Adipose tissue (tissue), 3 donors: ENCODE results near the gene LSMEM2. TPM values are rescaled to one million over a fixed set of nuclear protein-coding genes. Genes with fewer than 3 reads are reported as not detected.
"Not testable (repeated sequence)": the region's sequence is repeated elsewhere in the genome, so short reads cannot be mapped to it uniquely, and the experiment has no call there.

Source experiments
- H3K27ac ChIP-seq: one replicate; pipeline ENCODE4 v1.5.1; 2013; ENCODE audit warnings: low read depth, low read length
- WGBS, 3 donors: extraction: QIAGEN DNeasy Blood & Tissue Kit; methylation state at CpG; one replicate each; pipeline ENCODE4 v1.1.7; 2013; 5-methylcytosine and 5-hydroxymethylcytosine counted together
- polyA plus RNA-seq, 3 donors: library from polyadenylated mRNA; stranded (reverse); fragments of 200-250 nt; gene quantifications; one replicate each; pipeline ENCODE4 v1.2.3, GENCODE V29; 2013
- donor health status: healthy with polysubstance abuse.
- donor health status: Bipolar disorder and iron deficiency.
- donor health status: healthy.

The LSMEM2 gene
- polyA plus RNA-seq, 3 donors, result 0.15 TPM; not detected in 1

- no peak overlapping the region for H3K27ac ChIP-seq
- 53 to 77% (median 74%) methylated on average over 2 of the region's 2 CpGs for WGBS, 3 donors
Measured at GRCh38 chr3:50261505-50261904, 17.4 kb upstream of the LSMEM2 start.

DNA sequence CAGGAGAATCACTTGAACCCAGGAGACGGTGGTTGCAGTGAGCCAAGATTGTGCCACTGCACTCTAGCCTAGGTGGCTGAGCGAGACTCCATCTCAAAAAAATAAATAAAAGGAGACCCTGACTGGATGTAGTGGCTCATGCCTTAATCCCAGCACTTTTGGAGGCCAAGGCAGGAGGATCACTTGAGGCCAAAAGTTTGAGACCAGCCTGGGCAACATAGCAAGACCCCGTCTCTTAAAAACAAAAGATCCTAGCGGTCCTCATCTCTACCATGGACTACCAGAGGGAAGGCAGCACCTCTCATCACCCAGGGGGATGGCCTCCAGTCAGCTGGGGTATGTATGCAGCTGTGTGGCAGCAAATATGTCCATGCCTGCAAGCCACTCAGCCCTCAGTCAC, 16.7 kb upstream of the LSMEM2 start:
- WGBS, 3 donors, result 96 to 99% (median 97%) methylated on average over 4 of the region's 4 CpGs
- H3K27ac ChIP-seq, result not testable (repeated sequence)

- no peak overlapping the region for H3K27ac ChIP-seq
- WGBS, 3 donors, result 76 to 87% (median 85%) methylated on average over 7 of the region's 7 CpGs
Measured at GRCh38 chr3:50262778-50263177, 16.1 kb upstream of the LSMEM2 start.

GRCh38 chr3:50263478-50264382, 15.2 kb upstream of the LSMEM2 start:
- H3K27ac ChIP-seq, result no peak overlapping the region
- WGBS, 3 donors, result 61 to 71% (median 64%) methylated on average over 6 of the region's 6 CpGs

GRCh38 chr3:50264383-50264963, 14.4 kb upstream of the LSMEM2 start:
- 41 to 51% (median 44%) methylated on average over 7 of the region's 7 CpGs for WGBS, 3 donors

DNA sequence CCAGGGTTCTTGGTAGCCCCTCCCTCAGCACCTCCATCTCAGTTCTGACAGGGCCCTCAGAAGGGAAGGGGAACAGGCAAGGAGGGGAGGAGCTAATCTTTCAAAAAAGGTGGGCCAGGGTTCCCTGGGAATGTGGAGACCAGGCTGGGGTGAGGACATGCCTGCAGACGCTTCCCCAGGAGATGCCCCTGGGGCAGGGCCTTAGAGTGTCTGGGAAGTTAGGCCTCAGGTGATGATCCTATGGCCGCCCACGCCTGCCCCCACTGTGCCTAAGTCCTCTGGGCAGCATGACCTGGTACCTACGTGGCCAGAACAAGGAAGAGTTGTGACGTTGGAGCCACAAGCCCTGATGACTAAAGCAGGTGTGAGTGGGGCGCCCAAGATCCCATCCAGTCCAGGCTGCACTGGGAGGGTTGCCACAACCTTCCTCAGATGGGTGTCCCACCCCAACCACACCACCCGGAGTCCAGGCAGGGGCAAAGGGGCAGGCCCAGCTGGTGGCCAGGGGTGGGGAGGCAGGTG, 13.9 kb upstream of the LSMEM2 start:
- 62 to 69% (median 67%) methylated on average over 7 of the region's 7 CpGs for WGBS, 3 donors
- H3K27ac ChIP-seq, result no peak overlapping the region

More at GRCh38 chr3:50264383-50264963, 14.4 kb upstream of the LSMEM2 start:
- H3K27ac ChIP-seq, result no peak overlapping the region

GRCh38 chr3:50265571-50265970, 13.3 kb upstream of the LSMEM2 start:
- 58 to 75% (median 67%) methylated on average over 1 of the region's 1 CpG for WGBS, 3 donors
- no peak overlapping the region for H3K27ac ChIP-seq

DNA sequence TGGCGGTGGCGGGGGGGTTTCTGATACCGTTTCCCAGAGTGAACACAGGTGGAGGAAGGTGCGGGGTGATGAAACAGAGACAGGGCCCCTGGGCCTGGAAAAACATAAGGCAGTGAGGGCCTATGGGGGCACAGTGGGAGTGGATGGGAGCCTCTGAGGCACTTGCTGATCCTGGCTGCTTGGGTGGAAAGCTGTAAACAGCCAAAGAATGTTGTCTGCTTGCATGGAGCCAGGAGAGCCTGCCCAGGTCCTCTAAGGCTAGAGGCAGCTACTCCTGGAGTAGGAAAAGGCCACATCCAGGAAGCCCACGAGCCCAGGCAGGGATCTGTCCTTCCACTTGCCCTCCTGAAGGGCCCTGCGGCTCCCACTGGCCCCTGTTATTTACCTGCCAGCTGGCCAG, 12.9 kb upstream of the LSMEM2 start:
- WGBS, 3 donors, result 72 to 84% (median 81%) methylated on average over 6 of the region's 6 CpGs
- H3K27ac ChIP-seq, result no peak overlapping the region

DNA sequence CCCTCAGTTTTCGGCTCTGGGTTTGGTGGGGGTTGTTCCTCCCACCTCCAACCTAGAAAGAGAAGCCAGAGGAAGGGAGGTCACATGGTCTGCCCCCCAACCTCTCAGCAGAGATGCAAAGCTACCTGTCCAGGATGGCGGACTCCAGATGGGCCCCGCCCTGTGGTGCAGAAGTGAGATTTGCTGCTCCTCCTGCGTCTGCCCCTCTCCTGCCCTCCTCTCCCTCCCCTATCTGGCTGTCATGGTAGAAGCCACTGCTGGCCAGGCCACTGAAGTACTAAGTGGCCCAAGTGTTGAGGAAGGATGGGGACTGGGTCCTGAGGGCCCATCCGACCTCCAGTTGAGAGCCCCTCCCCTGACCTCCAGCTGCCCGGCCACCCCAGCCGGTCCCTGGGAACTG, 12.1 kb upstream of the LSMEM2 start:
- peak overlapping the region; percentile 29 for H3K27ac ChIP-seq
- WGBS, 3 donors, result 47 to 55% (median 53%) methylated on average over 7 of the region's 7 CpGs

DNA sequence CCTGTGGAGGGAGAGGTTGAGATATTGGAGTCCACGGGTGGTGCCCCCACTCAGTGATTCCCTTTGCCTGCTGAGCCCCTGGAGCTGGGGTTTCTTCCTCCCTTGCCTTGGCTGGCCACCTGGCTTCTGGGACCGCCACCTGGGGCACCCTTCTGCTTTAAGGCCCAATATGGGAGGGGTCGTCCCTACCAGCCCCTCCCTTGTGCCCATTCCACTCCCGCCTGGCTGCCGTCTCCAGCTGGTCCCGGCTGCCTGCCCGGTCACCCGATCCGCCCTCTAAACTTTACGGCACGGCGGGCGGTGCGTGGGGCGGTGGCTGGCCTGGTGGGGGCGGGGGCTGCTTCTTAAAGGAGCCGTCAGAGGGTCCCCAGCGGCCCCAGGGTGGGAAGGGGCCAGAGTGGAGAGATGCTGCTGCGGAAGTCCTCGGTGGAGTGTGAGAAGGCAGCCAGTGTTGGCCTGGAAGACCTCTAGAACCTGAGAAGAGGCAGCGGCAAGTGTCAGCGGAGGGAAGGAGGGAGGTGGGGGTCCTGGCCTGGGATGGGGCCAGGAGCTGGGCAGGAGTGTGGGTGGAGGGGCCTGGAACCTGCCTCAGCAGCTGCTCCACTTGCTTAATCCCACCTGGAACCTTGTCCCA, 11.5 kb upstream of the LSMEM2 start:
- WGBS, 3 donors, result 5 to 13% (median 8%) methylated on average over 21 to 22 of the region's 22 CpGs
- peak overlapping the region; percentile 29 for H3K27ac ChIP-seq

DNA sequence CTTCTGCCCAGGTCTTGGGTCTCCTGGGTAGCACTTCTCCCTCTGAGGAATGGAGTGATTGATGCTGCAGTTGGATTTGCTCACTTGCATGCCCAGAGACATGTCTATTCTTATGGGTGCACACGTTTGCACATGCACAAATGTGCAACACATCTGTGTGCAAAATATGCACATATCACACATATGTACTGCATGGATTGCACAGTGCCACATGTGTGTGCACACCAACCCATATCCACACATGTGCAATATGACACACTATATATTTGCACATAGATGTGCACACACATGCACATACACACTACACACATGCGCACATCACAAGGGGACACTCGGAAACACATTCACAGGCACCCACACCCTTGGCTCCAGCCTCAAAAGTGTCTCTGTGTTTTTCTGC, 10.6 kb upstream of the LSMEM2 start:
- WGBS, 3 donors, result 39 to 51% (median 48%) methylated on average over 3 of the region's 3 CpGs
- no peak overlapping the region for H3K27ac ChIP-seq

DNA sequence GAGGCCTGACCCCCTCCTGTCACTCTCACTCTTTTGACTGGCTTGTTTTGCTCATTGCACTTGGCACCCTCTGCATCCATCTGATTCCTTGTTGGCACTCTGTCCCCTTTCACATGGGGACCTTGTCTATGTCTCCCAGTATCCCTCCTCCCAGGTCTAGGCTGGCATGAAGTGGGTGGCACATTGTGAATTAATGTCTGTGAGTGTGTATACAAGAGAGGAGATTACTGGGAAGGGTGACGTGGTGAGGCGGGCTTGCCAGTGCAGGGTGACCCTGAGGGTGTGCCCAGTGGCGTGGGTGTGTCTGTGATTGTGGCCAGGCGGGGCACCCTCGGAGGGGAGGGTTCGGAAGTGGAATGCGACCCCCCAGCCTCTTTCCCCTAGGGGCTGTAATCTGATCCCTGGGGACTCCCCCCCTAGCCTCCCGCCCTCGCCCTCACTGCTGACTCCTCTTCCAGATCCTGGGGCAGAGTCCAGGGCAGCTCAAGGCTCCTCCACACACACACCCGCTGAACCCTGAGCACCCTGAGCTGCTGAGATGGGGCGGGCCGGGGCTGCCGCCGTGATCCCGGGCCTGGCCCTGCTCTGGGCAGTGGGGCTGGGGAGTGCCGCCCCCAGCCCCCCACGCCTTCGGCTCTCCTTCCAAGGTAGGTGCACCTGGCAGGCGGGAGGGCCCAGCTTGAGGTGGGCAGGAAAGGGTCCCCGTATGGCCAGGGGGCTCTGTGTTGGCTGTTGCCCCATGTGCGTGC, 10.0 kb upstream of the LSMEM2 start, which contains the start of gene SEMA3B:
TSS of gene SEMA3B (plus strand) at position 445 of the 749 bp plus-strand sequence. CDS start at position 539, 94 bp downstream.
- WGBS, 3 donors, result 22 to 60% (median 47%) methylated on average over 20 to 21 of the region's 21 CpGs
- no peak within 1 kb of the TSS for H3K27ac ChIP-seq

DNA sequence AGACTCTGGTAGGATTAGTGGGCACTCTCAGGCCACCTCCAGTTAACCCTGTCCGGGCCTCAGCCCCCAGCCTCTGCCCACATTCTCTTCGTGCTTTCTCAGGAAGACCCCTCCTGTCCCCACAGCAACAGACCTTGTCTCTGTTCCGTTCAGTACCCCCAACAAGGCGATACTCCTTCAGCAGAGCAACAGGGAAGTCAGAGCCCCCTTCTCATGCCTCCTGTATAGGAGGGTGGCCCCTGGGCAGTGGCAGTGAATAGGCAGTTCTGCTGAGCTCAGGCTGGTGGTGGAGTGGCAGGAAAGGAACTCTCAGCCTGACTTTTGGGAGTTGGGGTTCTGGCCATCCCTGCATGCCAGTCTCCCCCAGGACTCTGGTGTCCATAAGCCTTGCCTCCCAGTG, 9.4 kb upstream of the LSMEM2 start:
- WGBS, 3 donors, result 25 to 72% (median 49%) methylated on average over 3 to 4 of the region's 4 CpGs
- no peak overlapping the region for H3K27ac ChIP-seq

DNA sequence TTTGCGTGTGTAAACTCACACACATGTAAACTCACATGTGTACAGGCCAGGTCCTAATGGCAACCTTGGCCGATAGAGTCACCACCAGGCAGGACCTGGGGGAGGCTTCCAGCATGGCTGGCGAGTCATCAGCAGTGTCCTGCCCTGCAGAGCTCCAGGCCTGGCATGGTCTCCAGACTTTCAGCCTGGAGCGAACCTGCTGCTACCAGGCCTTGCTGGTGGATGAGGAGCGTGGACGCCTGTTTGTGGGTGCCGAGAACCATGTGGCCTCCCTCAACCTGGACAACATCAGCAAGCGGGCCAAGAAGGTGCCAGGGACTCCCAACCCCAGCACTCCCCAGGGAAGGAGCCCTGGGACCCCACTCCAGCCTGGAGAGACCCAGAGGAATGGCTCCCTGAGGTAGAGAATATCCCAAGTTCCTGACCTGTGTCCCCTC, 8.9 kb upstream of the LSMEM2 start:
- 55 to 77% (median 71%) methylated on average over 8 of the region's 8 CpGs for WGBS, 3 donors
- no peak overlapping the region for H3K27ac ChIP-seq

GRCh38 chr3:50270422-50271224, 8.3 kb upstream of the LSMEM2 start:
- WGBS, 3 donors, result 65 to 74% (median 73%) methylated on average over 19 of the region's 19 CpGs
- no peak overlapping the region for H3K27ac ChIP-seq

DNA sequence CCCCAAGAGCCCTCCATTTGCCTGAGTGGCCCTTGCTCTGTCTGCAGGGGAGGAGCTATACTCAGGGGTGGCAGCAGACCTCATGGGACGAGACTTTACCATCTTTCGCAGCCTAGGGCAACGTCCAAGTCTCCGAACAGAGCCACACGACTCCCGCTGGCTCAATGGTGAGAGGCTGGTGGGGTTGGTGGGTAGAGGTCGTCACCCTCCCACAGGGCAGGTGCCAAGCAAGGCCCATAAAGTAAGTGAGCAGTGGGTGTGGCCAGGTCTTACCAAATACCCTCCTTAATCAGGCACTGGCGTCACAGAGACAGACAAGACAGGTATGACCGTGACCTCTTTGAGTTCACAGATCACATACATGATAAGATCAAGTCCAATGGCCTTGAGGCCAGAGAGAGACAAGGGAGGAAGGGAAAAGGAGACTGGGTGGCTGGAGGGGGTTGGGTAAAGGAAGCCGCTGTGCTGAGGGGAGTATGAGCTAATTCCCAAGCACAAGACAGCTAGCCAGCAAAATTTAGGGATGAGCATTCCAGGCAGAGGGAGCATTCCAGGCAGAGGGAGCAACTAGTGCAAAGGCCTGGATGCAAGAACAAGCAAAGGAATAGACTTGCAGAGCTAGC, 7.5 kb upstream of the LSMEM2 start:
- no peak overlapping the region for H3K27ac ChIP-seq
- WGBS, 3 donors, result 46 to 75% (median 73%) methylated on average over 10 of the region's 10 CpGs

GRCh38 chr3:50272538-50272910, 6.4 kb upstream of the LSMEM2 start:
- WGBS, 3 donors, result 62 to 75% (median 68%) methylated on average over 10 of the region's 10 CpGs
- H3K27ac ChIP-seq, result not testable (repeated sequence)
